NCI-H1417 treated with DMSO at 0.1 percent for 48 hours (cell line): ENCODE measurements around the gene EHBP1L1.

Experiments used
- DNase-seq: peaks from one replicate; lab custom pipeline; 2025; lab: John Stamatoyannopoulos, UW

EHBP1L1 gene

GRCh38 chr11:65595131-65595530, 19.3 kb downstream of the EHBP1L1 start:
- no peak for DNase-seq

- no peak for DNase-seq
Measured at GRCh38 chr11:65595543-65596281, 19.9 kb downstream of the EHBP1L1 start, which contains the start of gene KCNK7. Gene KCNK7, minus strand, starts transcription at chr11:65595800. Its CDS starts 28 bp downstream, at chr11:65595772.

- no peak for DNase-seq
Measured at GRCh38 chr11:65596520-65596919, 20.7 kb downstream of the EHBP1L1 start.

- DNase-seq = no peak
Measured at GRCh38 chr11:65598258-65598699, 22.4 kb downstream of the EHBP1L1 start.

GRCh38 chr11:65599216-65599954, 23.5 kb downstream of the EHBP1L1 start:
- no peak for DNase-seq

- DNase-seq = no peak
Measured at GRCh38 chr11:65599955-65600246, 24.0 kb downstream of the EHBP1L1 start.

- no peak for DNase-seq
Measured at GRCh38 chr11:65604258-65604657, 28.4 kb downstream of the EHBP1L1 start.

GRCh38 chr11:65606876-65607613, 31.2 kb downstream of the EHBP1L1 start:
- DNase-seq = no peak

GRCh38 chr11:65607614-65608426, 32.0 kb downstream of the EHBP1L1 start:
- no peak for DNase-seq

GRCh38 chr11:65609229-65609628, 33.4 kb downstream of the EHBP1L1 start:
- no peak for DNase-seq

- DNase-seq = no peak
Measured at GRCh38 chr11:65609665-65610064, 33.8 kb downstream of the EHBP1L1 start.

- no peak for DNase-seq
Measured at GRCh38 chr11:65610404-65610803, 34.6 kb downstream of the EHBP1L1 start.

GRCh38 chr11:65611028-65611757, 35.3 kb downstream of the EHBP1L1 start:
- no peak for DNase-seq

- DNase-seq = no peak
Measured at GRCh38 chr11:65611758-65612603, 36.1 kb downstream of the EHBP1L1 start.

GRCh38 chr11:65612691-65613090, 36.8 kb downstream of the EHBP1L1 start:
- DNase-seq = no peak

GRCh38 chr11:65613091-65613928, 37.5 kb downstream of the EHBP1L1 start:
- no peak for DNase-seq

- DNase-seq = peak; percentile 100
Measured at GRCh38 chr11:65615229-65615949, 39.5 kb downstream of the EHBP1L1 start, which contains the start of gene PCNX3. Gene PCNX3, plus strand, starts transcription at chr11:65615776. Its CDS starts 536 bp downstream, at chr11:65616312.

GRCh38 chr11:65615950-65616574, 40.2 kb downstream of the EHBP1L1 start:
- no peak for DNase-seq
